GM18951 (cell line): ENCODE results near the gene EPS8L1.
"Not testable (repeated sequence)": the region's sequence is repeated elsewhere in the genome, so short reads cannot be mapped to it uniquely, and the experiment has no call there.

Source experiments
- POLR2A ChIP-seq: IDR thresholded peaks from 4 replicates; pipeline ENCODE4 v1.6.1; 2011; ENCODE audit warnings: mild to moderate bottlenecking; ENCODE audit not compliant: insufficient read length, insufficient read depth; ENCODE audit errors: extremely low read depth
- in situ Hi-C: fragments of 300-500 bp; cut with MboI; formaldehyde crosslinking; loops from one replicate; pipeline ENCODE4 v1.12.0; 2022; ENCODE audit warnings: low sequenced_read_pairs, mixed read lengths, inconsistent platforms; ENCODE audit not compliant: unreplicated experiment

Gene EPS8L1

GRCh38 chr19:55062735-55063491 is 12.8 kb upstream of the EPS8L1 start, which contains the start of gene RDH13:
Gene RDH13, minus strand, starts transcription at chr19:55063148. Its CDS starts 116 bp downstream, at chr19:55063032.
- TF ChIP-seq POLR2A: peak; percentile 79
- in situ Hi-C loops: no loop called here

- in situ Hi-C loops: no loop called here
- TF ChIP-seq POLR2A: no peak
Measured at GRCh38 chr19:55063492-55063843, 12.2 kb upstream of the EPS8L1 start.

- in situ Hi-C loops: not testable (repeated sequence)
Measured at GRCh38 chr19:55065516-55065915, 10.2 kb upstream of the EPS8L1 start.

GRCh38 chr19:55066107-55066709 is 9.5 kb upstream of the EPS8L1 start:
- no peak for TF ChIP-seq POLR2A
- in situ Hi-C loops: no loop called here

- no peak for TF ChIP-seq POLR2A
- in situ Hi-C loops: no loop called here
Measured at GRCh38 chr19:55067869-55068268, 7.8 kb upstream of the EPS8L1 start.

GRCh38 chr19:55068950-55069864 is 6.5 kb upstream of the EPS8L1 start:
- in situ Hi-C loops: no loop called here
- no peak for TF ChIP-seq POLR2A

- in situ Hi-C loops: no loop called here
- no peak for TF ChIP-seq POLR2A
Measured at GRCh38 chr19:55069865-55070197, 5.8 kb upstream of the EPS8L1 start.

GRCh38 chr19:55070466-55071128 is 5.1 kb upstream of the EPS8L1 start:
- no peak for TF ChIP-seq POLR2A
- in situ Hi-C loops: no loop called here

GRCh38 chr19:55071129-55071502 is 4.6 kb upstream of the EPS8L1 start:
- in situ Hi-C loops: no loop called here
- no peak for TF ChIP-seq POLR2A

GRCh38 chr19:55071913-55072312 is 3.8 kb upstream of the EPS8L1 start:
- TF ChIP-seq POLR2A: no peak
- in situ Hi-C loops: no loop called here

- in situ Hi-C loops: no loop called here
- TF ChIP-seq POLR2A: no peak
Measured at GRCh38 chr19:55076321-55076720, 652 bp downstream of the EPS8L1 start.

- in situ Hi-C loops: no loop called here
- TF ChIP-seq POLR2A: no peak
Measured at GRCh38 chr19:55077106-55077505, 1.4 kb downstream of the EPS8L1 start.

- TF ChIP-seq POLR2A: no peak
- in situ Hi-C loops: no loop called here
Measured at GRCh38 chr19:55078996-55079395, 3.3 kb downstream of the EPS8L1 start.
